GM12878 (cell line): ENCODE data around the gene BMERB1. TPM values are rescaled to one million over a fixed set of nuclear protein-coding genes. Genes with fewer than 3 reads are reported as not detected.

Experiments used
- ATAC-seq: fragments of 200-7000 bp; cut with Tn5 transposase; 3 replicates; pipeline ENCODE4 v1.9.1; 2020; ENCODE audit warnings: mild to moderate bottlenecking, moderate library complexity
- BruUV-seq: library from RNA; stranded (reverse); fragments of 400-500 nt; replicated peaks from 2 replicates; lab custom pipeline; 2021; lab: Mats Ljungman, UMichigan
- CTCF ChIA-PET: fragments of 300-600 bp; sonication (Branson Sonifier 250); formaldehyde crosslinking; extraction: SDS; loops from one replicate; lab custom pipeline; 2021; ENCODE audit warnings: inconsistent platforms; lab: Yijun Ruan, JAX
- POLR2A ChIA-PET: fragments of 350-600 bp; formaldehyde crosslinking; extraction: SDS; loops from one replicate; lab custom pipeline; 2021; ENCODE audit warnings: inconsistent platforms; lab: Charles Lee
- RAD21 ChIA-PET: fragments of 300-600 bp; sonication (Branson Sonifier 250); formaldehyde crosslinking; loops from one replicate; lab custom pipeline; 2023; ENCODE audit warnings: antibody characterized with exemption; ENCODE audit not compliant: unreplicated experiment; lab: Charles Lee
- SMC1A ChIA-PET: fragments of 300-600 bp; sonication (Branson Sonifier 250); formaldehyde crosslinking; loops from one replicate; lab custom pipeline; 2023; ENCODE audit not compliant: unreplicated experiment, uncharacterized antibody; lab: Charles Lee
- DNase-seq: peaks from one replicate; pipeline ENCODE4 v3.0.0-alpha.2; 2011; ENCODE audit warnings: low read depth, low spot score
- FAIRE-seq: peaks from 3 replicates; lab custom pipeline; 2011; peaks lifted over from hg19 to GRCh38; lab: Jason Lieb, UNC
- H2AFZ ChIP-seq: 2 replicates; pipeline ENCODE4 v1.6.0; 2011; ENCODE audit warnings: low read depth, low read length, control low read depth; ENCODE audit not compliant: control insufficient read depth
- H3K27ac ChIP-seq: 2 replicates; pipeline ENCODE4 v1.5.1; 2011; ENCODE audit warnings: control low read depth; ENCODE audit not compliant: control insufficient read depth, insufficient read depth
- H3K27me3 ChIP-seq, 2 experiments: replicated peaks in 1 of 2; 2 replicates each; pipeline versions ENCODE4 v1.6.0 to v1.6.1; 2011; ENCODE audit warnings: low read length in 1 of 2; ENCODE audit not compliant: control insufficient read depth in 2 of 2, insufficient read depth in 2 of 2
- H3K36me3 ChIP-seq, 2 experiments: 2 replicates each; pipeline ENCODE4 v1.5.1; 2011; ENCODE audit warnings: low read length in 1 of 2; ENCODE audit not compliant: control insufficient read depth in 2 of 2, insufficient read depth in 2 of 2
- H3K4me1 ChIP-seq: 2 replicates; pipeline ENCODE4 v1.6.1; 2011; ENCODE audit warnings: mild to moderate bottlenecking, low read length, moderate library complexity, mixed read lengths; ENCODE audit not compliant: control insufficient read depth, insufficient read depth
- H3K4me2 ChIP-seq: 2 replicates; pipeline ENCODE4 v1.6.0; 2011; ENCODE audit warnings: control low read depth; ENCODE audit not compliant: control insufficient read depth, insufficient read depth
- H3K4me3 ChIP-seq: fragments of 200-600 bp; sonication (generic); 2 replicates; pipeline ENCODE4 v1.5.1; 2016
- H3K79me2 ChIP-seq: 2 replicates; pipeline ENCODE4 v1.6.0; 2011; ENCODE audit warnings: low read length; ENCODE audit not compliant: control insufficient read depth, insufficient read depth
- H3K9ac ChIP-seq: 2 replicates; pipeline ENCODE4 v1.8.0; 2011; ENCODE audit warnings: low read length, control low read depth, mixed read lengths; ENCODE audit not compliant: control insufficient read depth, insufficient read depth
- H3K9me3 ChIP-seq: replicated peaks from 3 replicates; pipeline ENCODE4 v1.5.1; 2011; ENCODE audit warnings: mild to moderate bottlenecking, low read length; ENCODE audit not compliant: control insufficient read depth, insufficient read depth
- H4K20me1 ChIP-seq: 2 replicates; pipeline ENCODE4 v1.6.0; 2011; ENCODE audit not compliant: control insufficient read depth, insufficient read depth
- BMI1 ChIP-seq: fragments of 450-650 bp; IDR thresholded peaks from 2 replicates; pipeline ENCODE4 v1.6.1; 2016; ENCODE audit warnings: mild to moderate bottlenecking, moderate library complexity, borderline replicate concordance
- CEBPZ ChIP-seq: fragments of 150-350 bp; IDR thresholded peaks from 2 replicates; pipeline ENCODE4 v1.6.1; 2016; ENCODE audit warnings: low read depth, low read length
- ESRRA ChIP-seq: IDR thresholded peaks from 2 replicates; pipeline ENCODE4 v1.6.1; 2012; ENCODE audit warnings: mild to moderate bottlenecking, low read length, improper control_type of control experiment
- FOXM1 ChIP-seq: IDR thresholded peaks from 2 replicates; pipeline ENCODE4 v1.6.1; 2012; ENCODE audit warnings: low read depth, mild to moderate bottlenecking, inconsistent platforms, low read length, moderate library complexity
- HSF1 ChIP-seq: fragments of 150-350 bp; IDR thresholded peaks from 2 replicates; pipeline ENCODE4 v1.6.1; 2014; ENCODE audit warnings: mild to moderate bottlenecking, low read depth, low read length
- IKZF2 ChIP-seq, 2 experiments: fragments of 450-650 bp; IDR thresholded peaks; 2 replicates each; pipeline ENCODE4 v1.6.1; 2017; ENCODE audit warnings: mild to moderate bottlenecking in 2 of 2, moderate library complexity in 2 of 2
- NFXL1 ChIP-seq: fragments of 450-650 bp; IDR thresholded peaks from 2 replicates; pipeline ENCODE4 v1.6.1; 2017; ENCODE audit warnings: antibody characterized with exemption, mild to moderate bottlenecking, borderline replicate concordance
- NKRF ChIP-seq: fragments of 450-650 bp; conservative IDR thresholded peaks from 2 replicates; pipeline ENCODE4 v1.6.1; 2017; ENCODE audit warnings: mild to moderate bottlenecking, moderate library complexity
- NR2C2 ChIP-seq: IDR thresholded peaks from 2 replicates; pipeline ENCODE4 v1.6.1; 2011; ENCODE audit warnings: borderline replicate concordance, low read depth; ENCODE audit not compliant: control insufficient read depth, insufficient read length
- PAX5 ChIP-seq: IDR thresholded peaks from 2 replicates; pipeline ENCODE4 v1.6.1; 2011; ENCODE audit warnings: low read depth, low read length, borderline replicate concordance
- RAD51 ChIP-seq: fragments of 450-650 bp; IDR thresholded peaks from 2 replicates; pipeline ENCODE4 v1.6.1; 2016; ENCODE audit warnings: moderate library complexity, mild to moderate bottlenecking, inconsistent platforms
- ZNF207 ChIP-seq: fragments of 450-650 bp; IDR thresholded peaks from 2 replicates; pipeline ENCODE4 v1.6.1; 2014; ENCODE audit warnings: antibody characterized with exemption, mild to moderate bottlenecking, borderline replicate concordance
- ZZZ3 ChIP-seq: IDR thresholded peaks from 2 replicates; pipeline ENCODE4 v1.6.1; 2011; ENCODE audit warnings: low read depth; ENCODE audit not compliant: control insufficient read depth, insufficient read length
- WGBS: methylation state at CpG from one replicate; pipeline ENCODE4 v1.1.6; 2016; ENCODE audit warnings: low lambda C conversion rate; ENCODE audit not compliant: insufficient replicate concordance, insufficient coverage; ENCODE audit errors: missing lambda C conversion rate; 5-methylcytosine and 5-hydroxymethylcytosine counted together
- in situ Hi-C: fragments of 300-500 bp; cut with MboI; formaldehyde crosslinking; loops from 9 replicates; pipeline ENCODE4 v1.14.3; 2018; ENCODE audit warnings: mixed read lengths
- intact Hi-C: fragments of 100-400 bp; cut with micrococcal nuclease; formaldehyde crosslinking; loops from one replicate; pipeline ENCODE4 v1.14.2; 2022; ENCODE audit not compliant: unreplicated experiment
- polyA plus RNA-seq, 11 experiments: library from polyadenylated mRNA; depleted of rRNA in 4 of 11; unstranded in 6 of 11; stranded (reverse) in 5 of 11; fragments of >200 nt; fragmentation: Nextera tagmentation in 4 of 11; fragmentation: Illumina TruSeq in 1 of 11; extraction: Ambion mirVana in 4 of 11; extraction: Trizol in 1 of 11; gene quantifications; 1 replicate in 1 of 11; 2 replicates in 10 of 11; pipeline versions ENCODE4 v1.2.1 to v1.2.3, GENCODE V29; 2011 to 2016; ENCODE audit warnings: inconsistent platforms in 2 of 11, missing spikeins in 2 of 11, low read depth in 1 of 11
- total RNA-seq, 4 experiments: library from RNA; depleted of rRNA in 3 of 4; stranded (reverse); fragments of >200 nt in 3 of 4; fragmentation: Illumina TruSeq in 1 of 4; extraction: Trizol in 1 of 4; gene quantifications; 2 replicates each; pipeline versions ENCODE4 v1.2.1 to v1.2.3, GENCODE V29; 2013 to 2021

Gene BMERB1
- total and polyA plus RNA-seq, 10 of the 15 experiments (the other 5 are each of a cell fraction or from before 2014, with no cell fraction given): 0.05 to 0.68 (median 0.34) TPM

GRCh38 chr16:15486661-15487060, 52.3 kb downstream of the BMERB1 start:
- no peak for TF ChIP-seq ESRRA
- TF ChIP-seq CEBPZ: no peak
- no peak for TF ChIP-seq IKZF2 (IDR thresholded peaks at IDR 0.05)
- no peak for TF ChIP-seq PAX5
- TF ChIP-seq RAD51: no peak
- TF ChIP-seq ZNF207: no peak
- TF ChIP-seq NKRF: no peak
- TF ChIP-seq ZZZ3: no peak
- no peak for TF ChIP-seq NR2C2
- no peak for TF ChIP-seq FOXM1
- no peak for TF ChIP-seq BMI1
- no peak for TF ChIP-seq NFXL1
- no peak for TF ChIP-seq HSF1
- Histone ChIP-seq H3K27me3 (no peaks in the 10 kb centered on the region), H3K4me1 (no peaks in the 10 kb centered on the region), H3K79me2 (no peaks in the 10 kb centered on the region), H3K4me3 (no peak overlapping the region), H3K36me3 (no peaks in the 10 kb centered on the region), H3K9ac (no peak overlapping the region), H3K4me2 (no peak overlapping the region), H3K9me3 (no peaks in the 10 kb centered on the region), H3K27ac (no peak overlapping the region), H4K20me1 (no peaks in the 10 kb centered on the region), H2AFZ (no peak overlapping the region)
- ATAC-seq (no peak), FAIRE-seq (no peak), DNase-seq (no peak)
- CTCF ChIA-PET: interaction anchor here (1.0 kb wide), 1 partner anchor 13 kb away, joined by 3 read pairs; no protein-coding TSS in a partner anchor
- WGBS: 0% methylated on average over 1 of the region's 1 CpG
- RAD21 ChIA-PET: no interaction called here
- intact Hi-C loops: no loop called here
- no TSS peak for BruUV-seq
- in situ Hi-C loops: no loop called here
- POLR2A ChIA-PET: no interaction called here
- SMC1A ChIA-PET: no interaction called here
